Suppressor macrophage treated with lipopolysaccharide for 4 hours (primary cell): Measurements from ENCODE around the gene PPP2R5A.
A peak's percentile ranks its signal among the peaks of the same experiment; 100 is the strongest.
"Not testable (repeated sequence)": the region's sequence is repeated elsewhere in the genome, so short reads cannot be mapped to it uniquely, and the experiment has no call there.

Experiments used
- DNase-seq: peaks from one replicate; pipeline ENCODE4 v3.0.0-alpha.2; 2020

PPP2R5A gene

GRCh38 chr1:212269306-212269705 is 15.9 kb upstream of the PPP2R5A start:
- no peak for DNase-seq

- DNase-seq, result no peak
Measured at GRCh38 chr1:212270564-212270963, 14.6 kb upstream of the PPP2R5A start.

- no peak for DNase-seq
Measured at GRCh38 chr1:212271234-212271633, 14.0 kb upstream of the PPP2R5A start.

GRCh38 chr1:212271823-212272485 is 13.3 kb upstream of the PPP2R5A start:
- DNase-seq, result no peak

GRCh38 chr1:212281590-212281989 is 3.6 kb upstream of the PPP2R5A start:
- no peak for DNase-seq

GRCh38 chr1:212283741-212284140 is 1.5 kb upstream of the PPP2R5A start:
- no peak for DNase-seq

GRCh38 chr1:212284332-212284743 is 872 bp upstream of the PPP2R5A start:
- DNase-seq, result no peak

GRCh38 chr1:212285685-212286555 is 710 bp downstream of the PPP2R5A start:
- peak; percentile 75 for DNase-seq

GRCh38 chr1:212286556-212287131 is 1.4 kb downstream of the PPP2R5A start:
- DNase-seq, result peak; percentile 34

GRCh38 chr1:212287261-212287895 is 2.2 kb downstream of the PPP2R5A start:
- DNase-seq, result no peak

GRCh38 chr1:212287995-212288394 is 2.8 kb downstream of the PPP2R5A start:
- not testable (repeated sequence) for DNase-seq

GRCh38 chr1:212288615-212289014 is 3.4 kb downstream of the PPP2R5A start:
- DNase-seq, result no peak

- no peak for DNase-seq
Measured at GRCh38 chr1:212289262-212290077, 4.3 kb downstream of the PPP2R5A start.

GRCh38 chr1:212290608-212291007 is 5.4 kb downstream of the PPP2R5A start:
- DNase-seq, result no peak

- DNase-seq, result peak; percentile 76
Measured at GRCh38 chr1:212291505-212292134, 6.4 kb downstream of the PPP2R5A start.

GRCh38 chr1:212292250-212293105 is 7.3 kb downstream of the PPP2R5A start:
- peak; percentile 18 for DNase-seq

GRCh38 chr1:212293579-212293978 is 8.4 kb downstream of the PPP2R5A start:
- peak; percentile 12 for DNase-seq

- no peak for DNase-seq
Measured at GRCh38 chr1:212294983-212295382, 9.8 kb downstream of the PPP2R5A start.

- no peak for DNase-seq
Measured at GRCh38 chr1:212295579-212295978, 10.4 kb downstream of the PPP2R5A start.

- DNase-seq, result no peak
Measured at GRCh38 chr1:212297338-212297737, 12.1 kb downstream of the PPP2R5A start.

GRCh38 chr1:212301580-212301979 is 16.4 kb downstream of the PPP2R5A start:
- DNase-seq, result no peak
